PC-9 (cell line): ENCODE results near the gene RPS6KA4. TPM values are rescaled to one million over a fixed set of nuclear protein-coding genes. Genes with fewer than 3 reads are reported as not detected.

ENCODE experiments used
- BruUV-seq: library from RNA; stranded (reverse); fragments of 400-500 nt; replicated peaks from 2 replicates; lab custom pipeline; 2021; lab: Mats Ljungman, UMichigan
- CTCF ChIA-PET: fragments of 300-600 bp; sonication (Branson Sonifier 250); formaldehyde crosslinking; loops from one replicate; lab custom pipeline; 2022; ENCODE audit warnings: antibody characterized with exemption; lab: Charles Lee
- POLR2A ChIA-PET: fragments of 300-600 bp; sonication (Branson Sonifier 250); formaldehyde crosslinking; loops from one replicate; lab custom pipeline; 2022; ENCODE audit warnings: antibody characterized with exemption; ENCODE audit not compliant: unreplicated experiment; lab: Charles Lee
- DNase-seq, 2 experiments: peaks; one replicate each; pipeline versions ENCODE4 v3.0.0 to v3.0.0-alpha.2; 2015 to 2022; ENCODE audit warnings: mixed read lengths in 1 of 2
- H2AFZ ChIP-seq: fragments of 200-600 bp; sonication (generic); 2 replicates; pipeline ENCODE4 v1.8.1; 2017; ENCODE audit warnings: antibody characterized with exemption
- H3F3A ChIP-seq: fragments of 200-600 bp; sonication (generic); 2 replicates; pipeline ENCODE4 v1.8.1; 2017; ENCODE audit warnings: antibody characterized with exemption, mild to moderate bottlenecking, low read depth; ENCODE audit not compliant: insufficient read depth
- H3K27ac ChIP-seq: fragments of 200-600 bp; sonication (generic); 2 replicates; pipeline ENCODE4 v1.6.1; 2016; ENCODE audit warnings: mixed run types
- H3K27me3 ChIP-seq: fragments of 200-600 bp; sonication (generic); 2 replicates; pipeline ENCODE4 v1.6.1; 2016; ENCODE audit warnings: low read depth, mixed run types; ENCODE audit not compliant: insufficient read depth
- H3K36me3 ChIP-seq: fragments of 200-600 bp; sonication (generic); 2 replicates; pipeline ENCODE4 v1.6.1; 2016; ENCODE audit warnings: low read depth, mixed run types
- H3K4me1 ChIP-seq: fragments of 200-600 bp; sonication (generic); replicated peaks from 2 replicates; pipeline ENCODE4 v1.6.1; 2016; ENCODE audit warnings: mixed run types; ENCODE audit not compliant: insufficient read depth
- H3K4me2 ChIP-seq: fragments of 200-600 bp; sonication (generic); 2 replicates; pipeline ENCODE4 v1.6.1; 2017; ENCODE audit warnings: mixed run types
- H3K4me3 ChIP-seq: fragments of 200-600 bp; sonication (generic); 2 replicates; pipeline ENCODE4 v1.6.1; 2016; ENCODE audit warnings: mixed run types
- H3K79me2 ChIP-seq: fragments of 200-600 bp; sonication (generic); 2 replicates; pipeline ENCODE4 v1.6.1; 2017; ENCODE audit warnings: low read depth, mixed run types
- H3K9me2 ChIP-seq: fragments of 200-600 bp; sonication (generic); 2 replicates; pipeline ENCODE4 v1.8.1; 2017; ENCODE audit warnings: mild to moderate bottlenecking; ENCODE audit not compliant: insufficient read depth
- H3K9me3 ChIP-seq: fragments of 200-600 bp; sonication (generic); 2 replicates; pipeline ENCODE4 v1.8.1; 2016; ENCODE audit warnings: low read depth; ENCODE audit not compliant: insufficient read depth
- H4K20me1 ChIP-seq: fragments of 200-600 bp; sonication (generic); 2 replicates; pipeline ENCODE4 v1.8.1; 2017; ENCODE audit not compliant: insufficient read depth
- EZH2 ChIP-seq: fragments of 200-600 bp; sonication (generic); IDR thresholded peaks from 2 replicates; pipeline ENCODE4 v1.8.0; 2017; ENCODE audit warnings: antibody characterized with exemption, low read depth
- intact Hi-C: fragments of 100-400 bp; cut with micrococcal nuclease; formaldehyde crosslinking; loops from one replicate; pipeline ENCODE4 v1.10.0; 2022; ENCODE audit not compliant: unreplicated experiment
- total RNA-seq: library from RNA; stranded (reverse); gene quantifications from 2 replicates; pipeline ENCODE4 v1.2.3, GENCODE V29; 2021
- TF ChIP-seq, protein P1 (sequence below): fragments of 200-600 bp; sonication (generic); conservative IDR thresholded peaks from 2 replicates; pipeline ENCODE4 v1.6.1; 2017; ENCODE audit warnings: mixed run types, antibody characterized with exemption, mild to moderate bottlenecking, moderate library complexity

Gene RPS6KA4
- total RNA-seq, 1 experiment from 2014 or later: 64.3 TPM

DNA sequence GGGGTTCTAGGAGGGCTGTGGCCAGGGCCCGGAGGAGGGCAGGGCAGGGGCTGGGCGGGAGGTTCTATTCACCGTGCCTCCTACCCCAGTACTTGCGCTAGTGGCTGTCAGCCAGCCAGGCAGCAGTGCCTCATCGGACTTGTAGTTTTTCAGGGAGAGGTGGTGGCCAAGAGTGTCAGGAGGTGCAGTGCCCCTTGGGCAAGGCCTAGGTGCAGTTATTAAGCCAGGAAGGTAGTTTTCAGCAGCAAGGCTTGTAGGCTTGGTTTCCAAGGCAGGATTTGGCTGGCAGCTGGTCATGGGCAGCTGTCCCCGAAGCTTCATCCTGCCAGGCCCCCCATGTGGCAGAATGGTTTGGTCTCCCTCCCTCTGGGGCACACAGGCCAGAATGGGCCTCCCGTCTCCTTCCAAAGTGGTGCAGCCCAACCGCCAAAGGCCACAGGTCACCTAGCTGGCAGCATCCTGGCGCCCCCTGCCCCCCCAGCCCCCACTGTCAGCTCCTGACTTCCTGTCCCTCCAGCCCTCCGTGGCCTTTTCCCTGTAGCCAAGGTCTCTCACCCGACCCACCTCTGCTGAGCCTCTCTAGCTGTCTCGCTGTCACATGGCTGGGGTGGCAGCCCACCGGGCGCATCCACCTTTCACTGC lies 10.5 kb upstream of the RPS6KA4 start:
- Histone ChIP-seq H3K4me3 (no peak overlapping the region), H3K27ac (no peak overlapping the region)

DNA sequence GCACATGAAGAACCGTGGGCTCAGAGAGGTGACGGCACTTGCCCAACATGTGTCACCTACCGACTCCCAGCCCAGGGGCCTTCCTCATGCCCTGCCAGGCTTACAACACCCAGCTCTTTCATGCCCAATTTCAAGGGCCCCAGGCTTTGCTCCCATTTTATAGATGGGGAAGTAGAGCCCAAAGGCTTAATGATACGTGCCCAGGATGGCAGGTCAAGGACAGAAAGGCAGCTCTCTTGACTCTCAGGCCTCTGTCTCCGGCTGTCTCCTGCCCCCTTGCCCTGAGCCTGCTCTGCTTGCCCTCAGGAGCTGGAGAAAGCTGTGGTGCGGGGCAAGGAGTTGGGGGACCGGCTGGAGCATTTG lies 10.0 kb upstream of the RPS6KA4 start:
- no peaks in the 10 kb centered on the region for H3K9me2 ChIP-seq
- no peaks in the 10 kb centered on the region for H3K27me3 ChIP-seq
- TF ChIP-seq, protein P1, sequence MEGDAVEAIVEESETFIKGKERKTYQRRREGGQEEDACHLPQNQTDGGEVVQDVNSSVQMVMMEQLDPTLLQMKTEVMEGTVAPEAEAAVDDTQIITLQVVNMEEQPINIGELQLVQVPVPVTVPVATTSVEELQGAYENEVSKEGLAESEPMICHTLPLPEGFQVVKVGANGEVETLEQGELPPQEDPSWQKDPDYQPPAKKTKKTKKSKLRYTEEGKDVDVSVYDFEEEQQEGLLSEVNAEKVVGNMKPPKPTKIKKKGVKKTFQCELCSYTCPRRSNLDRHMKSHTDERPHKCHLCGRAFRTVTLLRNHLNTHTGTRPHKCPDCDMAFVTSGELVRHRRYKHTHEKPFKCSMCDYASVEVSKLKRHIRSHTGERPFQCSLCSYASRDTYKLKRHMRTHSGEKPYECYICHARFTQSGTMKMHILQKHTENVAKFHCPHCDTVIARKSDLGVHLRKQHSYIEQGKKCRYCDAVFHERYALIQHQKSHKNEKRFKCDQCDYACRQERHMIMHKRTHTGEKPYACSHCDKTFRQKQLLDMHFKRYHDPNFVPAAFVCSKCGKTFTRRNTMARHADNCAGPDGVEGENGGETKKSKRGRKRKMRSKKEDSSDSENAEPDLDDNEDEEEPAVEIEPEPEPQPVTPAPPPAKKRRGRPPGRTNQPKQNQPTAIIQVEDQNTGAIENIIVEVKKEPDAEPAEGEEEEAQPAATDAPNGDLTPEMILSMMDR: no peak
- TF ChIP-seq EZH2: no peak
- no peak for DNase-seq
- H3K27ac ChIP-seq: no peak overlapping the region
- no peak overlapping the region for H2AFZ ChIP-seq
- no peaks in the 10 kb centered on the region for H4K20me1 ChIP-seq
- no peaks in the 10 kb centered on the region for H3K79me2 ChIP-seq
- H3K9me3 ChIP-seq: no peaks in the 10 kb centered on the region
- ChIA-PET POLR2A (interaction anchor here (0.6 kb wide), 1 partner anchor 499 kb away, joined by 4 read pairs; no protein-coding TSS in a partner anchor), CTCF (interaction anchor here (0.6 to 0.7 kb wide), 3 partner anchors 9 to 159 kb away, joined by 3 to 5 read pairs (median 4); no protein-coding TSS in a partner anchor)
- H3K4me1 ChIP-seq: peaks cover 19% of the 10 kb centered on the region
- no peak overlapping the region for H3K4me2 ChIP-seq
- intact Hi-C loops: no loop called here
- no peak overlapping the region for H3K4me3 ChIP-seq
- H3K36me3 ChIP-seq: no peaks in the 10 kb centered on the region
- BruUV-seq: no TSS peak
- H3F3A ChIP-seq: peaks cover 20% of the 10 kb centered on the region; the same call in 1 of the 2 replicates

More for the DNA sequence above, 10.5 kb upstream of the RPS6KA4 start:
- H3F3A ChIP-seq: peaks cover 20% of the 10 kb centered on the region; the same call in 1 of the 2 replicates
- H3K9me3 ChIP-seq: no peaks in the 10 kb centered on the region
- POLR2A ChIA-PET: interaction anchor here (0.6 kb wide), 2 partner anchors 27 to 500 kb away, joined by 4 to 8 read pairs; no protein-coding TSS in a partner anchor
- intact Hi-C loops: no loop called here
- TF ChIP-seq, protein P1: no peak
- no peak for TF ChIP-seq EZH2
- H3K9me2 ChIP-seq: no peaks in the 10 kb centered on the region
- peak in 1 of 2 experiments; percentile 33 for DNase-seq
- no peak overlapping the region for H3K4me2 ChIP-seq
- no TSS peak for BruUV-seq
- H3K27me3 ChIP-seq: no peaks in the 10 kb centered on the region
- H2AFZ ChIP-seq: no peak overlapping the region
- CTCF ChIA-PET: interaction anchor here (0.6 to 1.6 kb wide), 5 partner anchors 9 to 158 kb away, joined by 3 to 14 read pairs (median 4); partner anchors contain the start of genes PRDX5 and TRMT112
- no peaks in the 10 kb centered on the region for H4K20me1 ChIP-seq
- peaks cover 19% of the 10 kb centered on the region for H3K4me1 ChIP-seq
- no peaks in the 10 kb centered on the region for H3K79me2 ChIP-seq
- no peaks in the 10 kb centered on the region for H3K36me3 ChIP-seq

DNA sequence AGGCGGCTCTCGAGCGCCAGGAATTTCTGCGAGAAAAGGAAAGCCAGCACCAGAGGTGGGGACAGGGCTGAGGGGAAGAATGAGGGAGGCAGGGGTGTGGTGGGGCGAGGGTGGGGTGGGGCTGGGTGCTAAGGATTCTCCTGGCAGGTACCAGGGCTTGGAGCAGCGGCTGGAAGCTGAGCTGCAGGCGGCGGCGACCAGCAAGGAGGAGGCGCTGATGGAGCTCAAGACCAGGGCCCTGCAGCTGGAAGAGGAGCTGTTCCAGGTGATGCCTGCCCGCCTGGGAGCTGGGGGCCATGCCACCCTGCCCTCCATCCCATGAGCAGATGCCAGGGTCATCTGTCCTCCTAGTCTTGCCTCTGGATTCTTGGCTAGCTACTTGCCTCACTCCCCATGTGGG lies 9.6 kb upstream of the RPS6KA4 start:
- Histone ChIP-seq H2AFZ (no peak overlapping the region), H3K79me2 (no peaks in the 10 kb centered on the region), H3K27ac (no peak overlapping the region), H3K9me3 (no peaks in the 10 kb centered on the region), H3K9me2 (no peaks in the 10 kb centered on the region), H3K4me2 (no peak overlapping the region), H3K4me3 (no peak overlapping the region), H3F3A (peaks cover 20% of the 10 kb centered on the region; the same call in 1 of the 2 replicates), H3K4me1 (peaks cover 19% of the 10 kb centered on the region), H3K36me3 (no peaks in the 10 kb centered on the region), H4K20me1 (no peaks in the 10 kb centered on the region), H3K27me3 (no peaks in the 10 kb centered on the region)
- ChIA-PET CTCF (interaction anchor here (0.6 to 1.1 kb wide), 3 partner anchors 9 to 100 kb away, joined by 3 to 5 read pairs (median 3); no protein-coding TSS in a partner anchor), POLR2A (interaction anchor here (0.6 kb wide), 1 partner anchor 158 kb away, joined by 3 read pairs; no protein-coding TSS in a partner anchor)
- no TSS peak for BruUV-seq
- no peak for TF ChIP-seq EZH2
- TF ChIP-seq, protein P1: no peak
- DNase-seq: no peak
- intact Hi-C loops: no loop called here
